OCI-LY3 (cell line): Measurements from ENCODE around the gene DCUN1D1.

ENCODE experiments used
- H2AFZ ChIP-seq: fragments of 200-600, 300-600 bp; shearing (Covaris generic); 2 replicates; pipeline ENCODE4 v1.6.0; 2014; ENCODE audit warnings: antibody characterized with exemption, low read depth, low read length
- H3K27ac ChIP-seq: fragments of 200-600, 300-600 bp; sonication (generic); 2 replicates; pipeline ENCODE4 v1.5.1; 2014; ENCODE audit warnings: mild to moderate bottlenecking, low read length, moderate library complexity, mixed read lengths
- H3K27me3 ChIP-seq: fragments of 200-600, 300-600 bp; sonication (generic); 2 replicates; pipeline ENCODE4 v1.6.1; 2014; ENCODE audit warnings: low read depth, low read length, mixed read lengths
- H3K36me3 ChIP-seq: fragments of 200-600, 300-600 bp; sonication (generic); replicated peaks from 2 replicates; pipeline ENCODE3; 2014; ENCODE audit warnings: low read depth, low read length, mixed read lengths
- H3K4me1 ChIP-seq: fragments of 300-600, 200-600 bp; sonication (generic); 2 replicates; pipeline ENCODE4 v1.6.1; 2014; ENCODE audit warnings: low read length, mixed read lengths
- H3K4me2 ChIP-seq: fragments of 200-600, 300-600 bp; sonication (generic); 2 replicates; pipeline ENCODE4 v1.6.1; 2014; ENCODE audit warnings: low read length, mixed read lengths
- H3K4me3 ChIP-seq: fragments of 300-600, 200-600 bp; sonication (generic); 2 replicates; pipeline ENCODE4 v1.5.1; 2014; ENCODE audit warnings: antibody characterized with exemption, mild to moderate bottlenecking, low read length, moderate library complexity
- H3K79me2 ChIP-seq: fragments of 300-600, 200-600 bp; shearing (Covaris generic); 2 replicates; pipeline ENCODE4 v1.6.1; 2014; ENCODE audit warnings: mild to moderate bottlenecking, low read length, mixed read lengths
- H3K9ac ChIP-seq: fragments of 300-600, 200-600 bp; shearing (Covaris generic); 2 replicates; pipeline ENCODE4 v1.6.0; 2014; ENCODE audit warnings: mild to moderate bottlenecking, low read length, moderate library complexity
- H3K9me3 ChIP-seq: fragments of 200-600, 300-600 bp; shearing (Covaris generic); 2 replicates; pipeline ENCODE4 v1.6.1; 2014; ENCODE audit warnings: low read length, mixed read lengths; ENCODE audit not compliant: insufficient read depth
- H4K20me1 ChIP-seq: fragments of 200-600, 300-600 bp; sonication (generic); 2 replicates; pipeline ENCODE4 v1.6.1; 2016; ENCODE audit warnings: low read length, mixed read lengths; ENCODE audit not compliant: insufficient read depth
- EZH2phosphoT487 ChIP-seq: fragments of 200-600 bp; shearing (Covaris generic); IDR thresholded peaks from 2 replicates; pipeline ENCODE4 v1.6.1; 2018; ENCODE audit warnings: antibody characterized with exemption, mixed run types, low read depth
- TF ChIP-seq, protein P1 (sequence below): fragments of 200-600, 300-600 bp; sonication (generic); IDR thresholded peaks from 2 replicates; pipeline ENCODE4 v1.5.1; 2014; ENCODE audit warnings: antibody characterized with exemption, low read length, low read depth

Gene DCUN1D1

GRCh38 chr3:182962166-182962565, 18.2 kb downstream of the DCUN1D1 start:
- Histone ChIP-seq H4K20me1 (no peaks in the 10 kb centered on the region), H3K27me3 (no peaks in the 10 kb centered on the region), H3K4me3 (no peak overlapping the region), H3K27ac (peak overlapping the region; percentile 1; the same call in 1 of the 2 replicates), H3K79me2 (peaks cover 82% of the 10 kb centered on the region), H2AFZ (no peak overlapping the region), H3K4me2 (no peak overlapping the region), H3K9me3 (no peaks in the 10 kb centered on the region), H3K36me3 (peaks cover 42% of the 10 kb centered on the region), H3K9ac (no peak overlapping the region), H3K4me1 (peaks cover 37% of the 10 kb centered on the region)
- no peak for TF ChIP-seq EZH2phosphoT487
- TF ChIP-seq, protein P1, sequence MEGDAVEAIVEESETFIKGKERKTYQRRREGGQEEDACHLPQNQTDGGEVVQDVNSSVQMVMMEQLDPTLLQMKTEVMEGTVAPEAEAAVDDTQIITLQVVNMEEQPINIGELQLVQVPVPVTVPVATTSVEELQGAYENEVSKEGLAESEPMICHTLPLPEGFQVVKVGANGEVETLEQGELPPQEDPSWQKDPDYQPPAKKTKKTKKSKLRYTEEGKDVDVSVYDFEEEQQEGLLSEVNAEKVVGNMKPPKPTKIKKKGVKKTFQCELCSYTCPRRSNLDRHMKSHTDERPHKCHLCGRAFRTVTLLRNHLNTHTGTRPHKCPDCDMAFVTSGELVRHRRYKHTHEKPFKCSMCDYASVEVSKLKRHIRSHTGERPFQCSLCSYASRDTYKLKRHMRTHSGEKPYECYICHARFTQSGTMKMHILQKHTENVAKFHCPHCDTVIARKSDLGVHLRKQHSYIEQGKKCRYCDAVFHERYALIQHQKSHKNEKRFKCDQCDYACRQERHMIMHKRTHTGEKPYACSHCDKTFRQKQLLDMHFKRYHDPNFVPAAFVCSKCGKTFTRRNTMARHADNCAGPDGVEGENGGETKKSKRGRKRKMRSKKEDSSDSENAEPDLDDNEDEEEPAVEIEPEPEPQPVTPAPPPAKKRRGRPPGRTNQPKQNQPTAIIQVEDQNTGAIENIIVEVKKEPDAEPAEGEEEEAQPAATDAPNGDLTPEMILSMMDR, result no peak

DNA sequence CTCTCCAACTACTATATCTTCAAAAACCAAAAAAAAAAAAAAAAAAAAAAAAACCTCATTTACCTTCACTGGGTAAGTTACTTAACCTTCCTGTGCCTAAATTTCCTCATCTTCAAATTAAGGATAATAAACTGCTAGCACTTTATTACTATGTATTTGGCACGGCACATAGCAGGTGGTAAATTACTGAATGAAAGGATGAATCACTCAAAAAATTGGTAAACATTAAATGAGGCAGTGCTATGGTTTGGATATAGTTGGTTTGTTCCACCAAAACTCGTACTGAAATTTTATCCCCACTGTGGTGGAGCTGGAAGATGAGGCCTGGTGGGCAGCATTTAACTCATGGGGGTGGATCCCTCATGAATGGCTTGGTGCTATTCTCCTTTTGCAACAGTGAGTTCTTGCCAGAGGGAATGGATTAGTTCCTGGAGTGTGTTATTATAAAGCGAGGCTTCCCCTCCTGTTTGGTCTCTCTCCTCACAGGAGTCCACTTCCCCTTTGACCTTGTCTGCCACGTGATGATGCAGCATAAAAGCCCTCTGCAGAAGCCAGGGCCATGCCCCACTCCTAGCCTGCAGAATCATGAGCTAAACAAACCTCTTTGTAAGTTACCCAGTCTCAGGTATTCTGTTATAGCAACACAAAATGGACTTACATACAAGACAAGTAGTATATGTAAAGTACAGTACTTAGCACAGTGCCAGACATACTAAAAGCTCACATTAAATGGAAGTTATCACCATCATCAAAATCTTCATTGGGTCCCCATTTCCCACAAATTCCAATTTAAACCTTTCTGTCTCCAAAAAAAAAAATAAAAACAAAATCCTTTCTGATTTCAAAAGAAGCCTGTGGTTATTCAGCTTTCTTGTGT, 20.6 kb downstream of the DCUN1D1 start:
- H4K20me1 ChIP-seq, result no peaks in the 10 kb centered on the region
- H3K27ac ChIP-seq, result peak overlapping the region; percentile 25; the same call in 1 of the 2 replicates
- peaks cover 25% of the 10 kb centered on the region for H3K4me1 ChIP-seq
- no peak for TF ChIP-seq EZH2phosphoT487
- TF ChIP-seq, protein P1, result no peak
- no peaks in the 10 kb centered on the region for H3K27me3 ChIP-seq
- no peak overlapping the region for H3K4me3 ChIP-seq
- H3K9ac ChIP-seq, result no peak overlapping the region
- H3K79me2 ChIP-seq, result peaks cover 75% of the 10 kb centered on the region
- peak overlapping the region; percentile 12; the same call in 1 of the 2 replicates for H3K4me2 ChIP-seq
- H3K9me3 ChIP-seq, result no peaks in the 10 kb centered on the region
- H3K36me3 ChIP-seq, result peaks cover 48% of the 10 kb centered on the region
- no peak overlapping the region for H2AFZ ChIP-seq

- no peaks in the 10 kb centered on the region for H4K20me1 ChIP-seq
- peaks cover 34% of the 10 kb centered on the region for H3K4me1 ChIP-seq
- no peak overlapping the region for H3K4me2 ChIP-seq
- TF ChIP-seq, protein P1, result no peak
- no peak for TF ChIP-seq EZH2phosphoT487
- no peak overlapping the region for H2AFZ ChIP-seq
- no peaks in the 10 kb centered on the region for H3K27me3 ChIP-seq
- H3K9me3 ChIP-seq, result no peaks in the 10 kb centered on the region
- H3K4me3 ChIP-seq, result no peak overlapping the region
- H3K27ac ChIP-seq, result no peak overlapping the region
- peaks cover 46% of the 10 kb centered on the region for H3K36me3 ChIP-seq
- H3K9ac ChIP-seq, result no peak overlapping the region
- peaks cover 70% of the 10 kb centered on the region for H3K79me2 ChIP-seq
These were observed 22.6 kb downstream of the DCUN1D1 start for GRCh38 chr3:182957676-182958266.

- peaks cover 48% of the 10 kb centered on the region for H3K36me3 ChIP-seq
- H4K20me1 ChIP-seq, result no peaks in the 10 kb centered on the region
- H3K79me2 ChIP-seq, result peaks cover 72% of the 10 kb centered on the region
- H3K9me3 ChIP-seq, result no peaks in the 10 kb centered on the region
- no peak overlapping the region for H3K27ac ChIP-seq
- no peak overlapping the region for H3K4me3 ChIP-seq
- no peak overlapping the region for H3K9ac ChIP-seq
- no peak for TF ChIP-seq EZH2phosphoT487
- TF ChIP-seq, protein P1, result no peak
- peaks cover 34% of the 10 kb centered on the region for H3K4me1 ChIP-seq
- no peak overlapping the region for H3K4me2 ChIP-seq
- H3K27me3 ChIP-seq, result no peaks in the 10 kb centered on the region
- no peak overlapping the region for H2AFZ ChIP-seq
These were observed 23.1 kb downstream of the DCUN1D1 start for GRCh38 chr3:182957226-182957625.
